Transverse colon (tissue), 4 donors: ENCODE data around the gene ZNRF3.

Source experiments
- EP300 ChIP-seq: sonication (generic); formaldehyde crosslinking; IDR thresholded peaks from one replicate; pipeline ENCODE4 v1.6.1; 2017; ENCODE audit warnings: antibody characterized with exemption, low read depth
- POLR2A ChIP-seq: fragments of 450-650 bp; IDR thresholded peaks from one replicate; pipeline ENCODE4 v1.6.1; 2016; ENCODE audit warnings: antibody characterized with exemption, mild to moderate bottlenecking, moderate library complexity
- POLR2AphosphoS5 ChIP-seq, 3 donors: sonication (generic); formaldehyde crosslinking; IDR thresholded peaks; one replicate each; pipeline ENCODE4 v1.6.1; 2016; ENCODE audit warnings: antibody characterized with exemption in 3 of 3
- TF ChIP-seq, protein P1 (sequence below), 5 experiments: fragments of 200-600 bp in 3 of 5; fragments of 450-650 bp in 2 of 5; sonication (generic) in 3 of 5; IDR thresholded peaks; 1 replicate in 2 of 5; 2 replicates in 3 of 5; pipeline ENCODE4 v1.5.1; 2016 to 2017; ENCODE audit warnings: antibody characterized with exemption in 5 of 5, inconsistent platforms in 3 of 5, mild to moderate bottlenecking in 2 of 5, moderate library complexity in 1 of 5

DNA sequence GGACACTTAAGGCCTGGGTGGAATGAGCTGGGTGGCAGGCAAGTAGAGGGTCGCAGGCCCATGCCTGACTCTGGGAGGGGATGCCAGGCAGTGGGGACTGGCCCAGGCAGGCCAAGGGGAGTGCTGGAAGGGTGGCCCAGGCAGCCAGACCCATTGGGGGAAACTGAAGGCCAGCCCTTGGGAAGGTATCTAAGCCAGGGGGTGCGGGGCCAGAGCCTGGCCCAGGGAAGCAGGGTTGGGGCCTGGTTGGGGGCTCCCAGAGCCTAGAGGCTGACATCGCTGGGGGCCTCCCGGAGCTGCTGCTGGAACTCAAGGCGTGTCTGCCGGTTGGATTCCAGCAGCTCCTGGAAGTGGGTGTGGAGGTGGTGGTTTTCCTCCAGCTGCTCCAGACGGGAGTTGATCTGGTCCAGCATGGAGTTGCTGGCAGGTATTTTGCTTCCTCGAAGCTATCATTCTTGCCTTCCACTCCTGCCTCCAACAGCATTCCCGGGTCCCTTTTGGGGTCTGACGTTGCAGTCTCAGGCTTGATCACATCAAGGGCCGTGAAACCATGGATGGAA is 47.7 kb upstream of the ZNRF3 start:
- TF ChIP-seq, protein P1, sequence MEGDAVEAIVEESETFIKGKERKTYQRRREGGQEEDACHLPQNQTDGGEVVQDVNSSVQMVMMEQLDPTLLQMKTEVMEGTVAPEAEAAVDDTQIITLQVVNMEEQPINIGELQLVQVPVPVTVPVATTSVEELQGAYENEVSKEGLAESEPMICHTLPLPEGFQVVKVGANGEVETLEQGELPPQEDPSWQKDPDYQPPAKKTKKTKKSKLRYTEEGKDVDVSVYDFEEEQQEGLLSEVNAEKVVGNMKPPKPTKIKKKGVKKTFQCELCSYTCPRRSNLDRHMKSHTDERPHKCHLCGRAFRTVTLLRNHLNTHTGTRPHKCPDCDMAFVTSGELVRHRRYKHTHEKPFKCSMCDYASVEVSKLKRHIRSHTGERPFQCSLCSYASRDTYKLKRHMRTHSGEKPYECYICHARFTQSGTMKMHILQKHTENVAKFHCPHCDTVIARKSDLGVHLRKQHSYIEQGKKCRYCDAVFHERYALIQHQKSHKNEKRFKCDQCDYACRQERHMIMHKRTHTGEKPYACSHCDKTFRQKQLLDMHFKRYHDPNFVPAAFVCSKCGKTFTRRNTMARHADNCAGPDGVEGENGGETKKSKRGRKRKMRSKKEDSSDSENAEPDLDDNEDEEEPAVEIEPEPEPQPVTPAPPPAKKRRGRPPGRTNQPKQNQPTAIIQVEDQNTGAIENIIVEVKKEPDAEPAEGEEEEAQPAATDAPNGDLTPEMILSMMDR (IDR thresholded peaks at IDR 0.05): no peak
- no peak for TF ChIP-seq EP300
- no peak for TF ChIP-seq POLR2A
- no peak for TF ChIP-seq POLR2AphosphoS5 (IDR thresholded peaks at IDR 0.05)
